ENCODE measurements around the gene PSMB4.
"Not testable (repeated sequence)": the region's sequence is repeated elsewhere in the genome, so short reads cannot be mapped to it uniquely, and the experiment has no call there.

Gene PSMB4

GRCh38 chr1:151399324-151400171, at the start of gene PSMB4:
Gene PSMB4, plus strand, starts transcription at chr1:151399573. Its CDS starts 15 bp downstream, at chr1:151399588.
- peak within 1 kb of the TSS; percentile 91 for H3K4me3 ChIP-seq (ENCODE audit: low read length)
- no peak for TF ChIP-seq EZH2phosphoT487 (IDR thresholded peaks at IDR 0.05; ENCODE audit: low read depth)
- TF ChIP-seq CTCF (IDR thresholded peaks at IDR 0.05; ENCODE audit: low read depth, low read length): peak; percentile 63
- no peaks in the 10 kb centered on the region for H3K9me3 ChIP-seq (ENCODE audit: insufficient read depth, low read length)
- peaks cover 3% of the 10 kb centered on the region; the same call in 1 of the 2 replicates for H4K20me1 ChIP-seq (ENCODE audit: insufficient read depth, low read length)
- peak within 1 kb of the TSS; percentile 60; the same call in 1 of the 2 replicates for H2AFZ ChIP-seq (ENCODE audit: low read depth, low read length)
- peaks cover 16% of the 10 kb centered on the region for H3K4me1 ChIP-seq (ENCODE audit: low read length)
- H3K27ac ChIP-seq (ENCODE audit: low read length): peak within 1 kb of the TSS; percentile 55
- peak within 1 kb of the TSS; percentile 79 for H3K4me2 ChIP-seq (ENCODE audit: low read length)
- H3K9ac ChIP-seq (ENCODE audit: low read length): peak within 1 kb of the TSS; percentile 87
- no peaks in the 10 kb centered on the region for H3K27me3 ChIP-seq (ENCODE audit: low read depth, low read length)
- H3K79me2 ChIP-seq (ENCODE audit: low read length): peaks cover 30% of the 10 kb centered on the region
- H3K36me3 ChIP-seq (replicated peaks; ENCODE audit: low read depth, low read length): peaks cover 41% of the 10 kb centered on the region

GRCh38 chr1:151350323-151350722, 49.0 kb upstream of the PSMB4 start:
- peaks cover 14% of the 10 kb centered on the region for H3K79me2 ChIP-seq (ENCODE audit: low read length)
- not testable (repeated sequence) for H3K4me3 ChIP-seq (ENCODE audit: low read length); H2AFZ ChIP-seq (ENCODE audit: low read depth, low read length); H3K4me2 ChIP-seq (ENCODE audit: low read length); H3K9ac ChIP-seq (ENCODE audit: low read length); H3K27me3 ChIP-seq (ENCODE audit: low read depth, low read length); H3K9me3 ChIP-seq (ENCODE audit: insufficient read depth, low read length); H4K20me1 ChIP-seq (ENCODE audit: insufficient read depth, low read length); H3K27ac ChIP-seq (ENCODE audit: low read length)
- peaks cover 22% of the 10 kb centered on the region for H3K4me1 ChIP-seq (ENCODE audit: low read length)
- H3K36me3 ChIP-seq (replicated peaks; ENCODE audit: low read depth, low read length): peaks cover 20% of the 10 kb centered on the region

GRCh38 chr1:151352021-151352718, 47.2 kb upstream of the PSMB4 start:
- no peak overlapping the region for H3K9ac ChIP-seq (ENCODE audit: low read length)
- H3K36me3 ChIP-seq (replicated peaks; ENCODE audit: low read depth, low read length): peaks cover 10% of the 10 kb centered on the region
- no peak overlapping the region for H3K27ac ChIP-seq (ENCODE audit: low read length)
- H3K9me3 ChIP-seq (ENCODE audit: insufficient read depth, low read length): peaks cover 8% of the 10 kb centered on the region
- H4K20me1 ChIP-seq (ENCODE audit: insufficient read depth, low read length): no peaks in the 10 kb centered on the region
- H2AFZ ChIP-seq (ENCODE audit: low read depth, low read length): no peak overlapping the region
- H3K4me3 ChIP-seq (ENCODE audit: low read length): no peak overlapping the region
- peaks cover 19% of the 10 kb centered on the region for H3K4me1 ChIP-seq (ENCODE audit: low read length)
- H3K79me2 ChIP-seq (ENCODE audit: low read length): no peaks in the 10 kb centered on the region
- TF ChIP-seq EZH2phosphoT487 (IDR thresholded peaks at IDR 0.05; ENCODE audit: low read depth) (no peak), CTCF (IDR thresholded peaks at IDR 0.05; ENCODE audit: low read depth, low read length) (no peak)
- H3K27me3 ChIP-seq (ENCODE audit: low read depth, low read length): no peaks in the 10 kb centered on the region
- no peak overlapping the region for H3K4me2 ChIP-seq (ENCODE audit: low read length)

- no peaks in the 10 kb centered on the region for H3K27me3 ChIP-seq (ENCODE audit: low read depth, low read length)
- no peak overlapping the region for H3K4me2 ChIP-seq (ENCODE audit: low read length)
Observed at GRCh38 chr1:151356696-151357095, 42.7 kb upstream of the PSMB4 start.

More at GRCh38 chr1:151356696-151357095, 42.7 kb upstream of the PSMB4 start:
- TF ChIP-seq EZH2phosphoT487 (IDR thresholded peaks at IDR 0.05; ENCODE audit: low read depth): no peak
- no peak for TF ChIP-seq CTCF (IDR thresholded peaks at IDR 0.05; ENCODE audit: low read depth, low read length)
- peak overlapping the region; percentile 97 for H2AFZ ChIP-seq (ENCODE audit: low read depth, low read length)
- no peak overlapping the region for H3K27ac ChIP-seq (ENCODE audit: low read length)
- 0 out of 2 replicates have a peak, but pooled peaks cover 4% of the 10 kb centered on the region for H3K4me1 ChIP-seq (ENCODE audit: low read length)
- peaks cover 7% of the 10 kb centered on the region for H3K9me3 ChIP-seq (ENCODE audit: insufficient read depth, low read length)
- peaks cover 4% of the 10 kb centered on the region for H3K36me3 ChIP-seq (replicated peaks; ENCODE audit: low read depth, low read length)
- no peaks in the 10 kb centered on the region for H3K79me2 ChIP-seq (ENCODE audit: low read length)
- H3K9ac ChIP-seq (ENCODE audit: low read length): no peak overlapping the region
- H3K4me3 ChIP-seq (ENCODE audit: low read length): no peak overlapping the region
- no peaks in the 10 kb centered on the region for H4K20me1 ChIP-seq (ENCODE audit: insufficient read depth, low read length)

Measured in OCI-LY3 (cell line).